Measurements from ENCODE around the gene GPR180.

DNA sequence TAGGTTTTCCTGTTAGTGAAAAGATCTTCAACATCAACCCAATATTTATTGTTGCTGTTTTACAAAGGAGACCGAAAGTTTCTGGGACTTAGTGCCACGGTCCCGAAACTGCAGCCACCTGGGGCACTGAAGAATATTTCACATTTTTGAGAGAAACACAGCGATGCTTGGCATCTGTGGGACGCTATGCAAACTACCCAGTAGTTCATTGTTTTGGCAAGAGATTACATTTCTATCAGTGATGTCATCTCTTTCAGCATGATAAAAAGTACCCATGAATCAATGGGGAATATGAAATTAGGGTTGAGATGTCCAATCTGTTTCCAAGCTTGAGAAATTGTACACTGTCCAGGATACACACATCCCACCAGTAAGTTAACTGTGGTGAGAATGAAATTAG is 49.6 kb upstream of the GPR180 start:
- TF ChIP-seq, protein P1, sequence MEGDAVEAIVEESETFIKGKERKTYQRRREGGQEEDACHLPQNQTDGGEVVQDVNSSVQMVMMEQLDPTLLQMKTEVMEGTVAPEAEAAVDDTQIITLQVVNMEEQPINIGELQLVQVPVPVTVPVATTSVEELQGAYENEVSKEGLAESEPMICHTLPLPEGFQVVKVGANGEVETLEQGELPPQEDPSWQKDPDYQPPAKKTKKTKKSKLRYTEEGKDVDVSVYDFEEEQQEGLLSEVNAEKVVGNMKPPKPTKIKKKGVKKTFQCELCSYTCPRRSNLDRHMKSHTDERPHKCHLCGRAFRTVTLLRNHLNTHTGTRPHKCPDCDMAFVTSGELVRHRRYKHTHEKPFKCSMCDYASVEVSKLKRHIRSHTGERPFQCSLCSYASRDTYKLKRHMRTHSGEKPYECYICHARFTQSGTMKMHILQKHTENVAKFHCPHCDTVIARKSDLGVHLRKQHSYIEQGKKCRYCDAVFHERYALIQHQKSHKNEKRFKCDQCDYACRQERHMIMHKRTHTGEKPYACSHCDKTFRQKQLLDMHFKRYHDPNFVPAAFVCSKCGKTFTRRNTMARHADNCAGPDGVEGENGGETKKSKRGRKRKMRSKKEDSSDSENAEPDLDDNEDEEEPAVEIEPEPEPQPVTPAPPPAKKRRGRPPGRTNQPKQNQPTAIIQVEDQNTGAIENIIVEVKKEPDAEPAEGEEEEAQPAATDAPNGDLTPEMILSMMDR (IDR thresholded peaks at IDR 0.05), result no peak
- no peak for TF ChIP-seq POLR2AphosphoS5 (IDR thresholded peaks at IDR 0.05)
